HG02623 (cell line): ENCODE data around the gene ZNF407.
A peak's percentile ranks its signal among the peaks of the same experiment; 100 is the strongest.
"Not testable (repeated sequence)": the region's sequence is repeated elsewhere in the genome, so short reads cannot be mapped to it uniquely, and the experiment has no call there.

Experiments used
- ATAC-seq: cut with Tn5 transposase; IDR thresholded peaks from one replicate; pipeline ENCODE4 v1.9.1; 2021; ENCODE audit warnings: moderate library complexity; ENCODE audit not compliant: unreplicated experiment

Gene ZNF407

GRCh38 chr18:74951165-74951760 lies 353.6 kb downstream of the ZNF407 start:
- no peak for ATAC-seq

- ATAC-seq, result no peak
Measured at GRCh38 chr18:74957588-74958224, 360.0 kb downstream of the ZNF407 start.

GRCh38 chr18:74959216-74959615 lies 361.5 kb downstream of the ZNF407 start:
- ATAC-seq, result no peak

- no peak for ATAC-seq
Measured at GRCh38 chr18:74961596-74961995, 363.9 kb downstream of the ZNF407 start.

DNA sequence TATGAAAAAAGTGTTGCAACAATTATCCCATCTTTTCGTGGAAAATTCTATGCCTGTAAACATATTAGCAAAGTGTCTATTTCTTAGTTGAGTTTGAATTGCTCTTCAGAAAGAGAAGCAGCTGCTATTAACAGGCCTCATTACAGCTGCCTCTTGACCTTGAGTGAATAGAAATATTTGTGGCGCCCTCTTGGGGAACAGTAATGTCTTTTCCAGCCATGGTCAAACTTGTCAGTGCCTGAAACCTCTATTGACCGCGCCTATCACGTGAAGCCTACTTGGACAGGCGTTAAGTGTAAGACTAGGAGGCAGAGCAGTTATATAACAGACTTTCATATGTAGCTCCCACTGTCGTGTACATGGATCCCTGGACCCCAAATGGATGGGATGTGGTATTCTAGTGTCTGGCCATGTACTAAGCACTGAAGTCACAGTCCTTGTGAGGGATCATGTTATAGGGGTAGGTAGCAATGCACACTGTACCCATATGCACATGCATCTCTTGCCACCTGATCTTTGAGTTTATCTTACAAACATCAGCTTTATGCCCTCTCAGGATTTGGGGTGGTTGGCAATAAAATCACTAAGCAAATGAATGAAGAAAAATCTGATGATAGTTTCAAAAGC lies 366.3 kb downstream of the ZNF407 start:
- peak; percentile 68 for ATAC-seq

DNA sequence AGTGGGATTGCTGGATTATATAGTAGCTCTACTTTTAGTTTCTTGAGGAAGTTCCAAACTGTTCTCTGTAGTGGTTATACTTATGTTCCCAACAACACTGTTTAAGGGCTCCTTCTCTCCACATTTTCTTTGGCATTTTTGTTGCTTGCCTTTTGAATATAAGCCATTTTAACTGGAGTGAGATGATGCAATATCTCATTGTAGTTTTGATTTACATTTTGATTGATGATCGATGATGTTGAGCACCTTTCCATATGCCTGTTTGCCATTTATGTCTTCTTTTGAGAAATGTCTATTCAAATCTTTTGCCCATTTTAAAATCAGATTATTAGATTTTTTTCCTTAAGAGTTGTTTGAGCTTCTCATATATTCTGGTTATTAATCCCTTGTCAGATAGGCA lies 368.0 kb downstream of the ZNF407 start:
- ATAC-seq, result no peak

- ATAC-seq, result no peak
Measured at GRCh38 chr18:74967438-74967837, 369.8 kb downstream of the ZNF407 start.

GRCh38 chr18:74967979-74968378 lies 370.3 kb downstream of the ZNF407 start:
- ATAC-seq, result no peak

DNA sequence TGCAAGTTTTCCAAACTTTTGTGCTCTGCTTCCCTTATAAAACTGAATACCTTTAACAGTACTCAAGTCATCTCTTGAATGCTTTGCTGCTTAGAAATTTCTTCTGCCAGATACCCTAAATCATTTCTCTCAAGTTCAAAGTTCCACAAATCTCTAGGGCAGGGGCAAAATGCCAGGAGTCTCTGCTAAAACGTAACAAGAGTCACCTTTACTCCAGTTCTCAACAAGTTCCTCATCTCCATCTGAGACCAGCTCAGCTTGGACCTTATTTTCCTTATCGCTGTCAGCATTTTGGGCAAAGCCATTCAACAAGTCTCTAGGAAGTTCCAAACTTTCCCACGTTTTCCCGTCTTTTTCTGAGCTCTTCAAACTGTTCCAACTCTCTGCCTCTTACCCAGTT lies 373.7 kb downstream of the ZNF407 start:
- not testable (repeated sequence) for ATAC-seq

GRCh38 chr18:74971776-74972175 lies 374.1 kb downstream of the ZNF407 start:
- ATAC-seq, result not testable (repeated sequence)

DNA sequence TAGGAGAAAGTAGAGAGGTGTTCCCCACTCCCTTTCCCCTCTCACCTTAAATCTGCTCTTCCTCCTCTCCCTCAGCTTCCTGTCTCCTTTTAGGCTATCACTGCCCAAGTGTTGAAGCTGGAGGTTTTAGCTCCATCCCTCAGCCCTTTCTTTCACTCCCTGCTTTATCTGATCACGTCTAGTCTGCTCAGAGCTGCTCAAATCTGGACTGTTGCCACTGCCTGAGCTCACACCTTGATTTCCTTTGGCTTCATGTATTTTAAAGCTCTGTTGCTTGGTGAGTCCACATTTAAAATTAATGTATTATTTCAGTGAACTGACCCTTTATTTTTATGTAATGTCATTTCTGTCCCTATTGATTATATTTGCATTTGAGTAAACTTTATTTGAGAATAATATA lies 374.7 kb downstream of the ZNF407 start:
- no peak for ATAC-seq

- ATAC-seq, result no peak
Measured at GRCh38 chr18:74975001-74975400, 377.3 kb downstream of the ZNF407 start.

- no peak for ATAC-seq
Measured at GRCh38 chr18:74976331-74976909, 378.8 kb downstream of the ZNF407 start.

GRCh38 chr18:74977041-74977440 lies 379.4 kb downstream of the ZNF407 start:
- no peak for ATAC-seq

GRCh38 chr18:74980669-74981068 lies 383.0 kb downstream of the ZNF407 start:
- ATAC-seq, result no peak

GRCh38 chr18:74981476-74981875 lies 383.8 kb downstream of the ZNF407 start:
- no peak for ATAC-seq

GRCh38 chr18:74982946-74983635 lies 385.4 kb downstream of the ZNF407 start:
- no peak for ATAC-seq

DNA sequence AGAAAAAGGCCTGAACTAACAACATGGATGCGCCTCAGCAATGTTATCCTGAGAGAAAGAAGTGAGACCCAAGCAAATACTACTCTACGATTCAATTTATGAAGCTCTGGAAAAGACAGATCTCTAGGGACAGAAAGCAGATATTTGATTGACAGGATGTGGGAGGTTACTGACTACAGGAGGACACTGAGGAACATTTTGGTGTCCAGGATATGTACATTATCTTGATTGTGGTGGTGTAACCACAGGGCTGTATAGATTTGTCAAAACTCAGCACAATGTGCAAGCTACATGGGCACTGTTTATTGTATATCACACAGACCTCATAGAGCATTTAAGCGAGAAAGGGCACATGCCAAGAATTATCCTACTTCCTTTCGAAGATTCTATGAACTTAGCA lies 391.5 kb downstream of the ZNF407 start:
- ATAC-seq, result no peak

- ATAC-seq, result no peak
Measured at GRCh38 chr18:74990563-74991081, 393.0 kb downstream of the ZNF407 start.

DNA sequence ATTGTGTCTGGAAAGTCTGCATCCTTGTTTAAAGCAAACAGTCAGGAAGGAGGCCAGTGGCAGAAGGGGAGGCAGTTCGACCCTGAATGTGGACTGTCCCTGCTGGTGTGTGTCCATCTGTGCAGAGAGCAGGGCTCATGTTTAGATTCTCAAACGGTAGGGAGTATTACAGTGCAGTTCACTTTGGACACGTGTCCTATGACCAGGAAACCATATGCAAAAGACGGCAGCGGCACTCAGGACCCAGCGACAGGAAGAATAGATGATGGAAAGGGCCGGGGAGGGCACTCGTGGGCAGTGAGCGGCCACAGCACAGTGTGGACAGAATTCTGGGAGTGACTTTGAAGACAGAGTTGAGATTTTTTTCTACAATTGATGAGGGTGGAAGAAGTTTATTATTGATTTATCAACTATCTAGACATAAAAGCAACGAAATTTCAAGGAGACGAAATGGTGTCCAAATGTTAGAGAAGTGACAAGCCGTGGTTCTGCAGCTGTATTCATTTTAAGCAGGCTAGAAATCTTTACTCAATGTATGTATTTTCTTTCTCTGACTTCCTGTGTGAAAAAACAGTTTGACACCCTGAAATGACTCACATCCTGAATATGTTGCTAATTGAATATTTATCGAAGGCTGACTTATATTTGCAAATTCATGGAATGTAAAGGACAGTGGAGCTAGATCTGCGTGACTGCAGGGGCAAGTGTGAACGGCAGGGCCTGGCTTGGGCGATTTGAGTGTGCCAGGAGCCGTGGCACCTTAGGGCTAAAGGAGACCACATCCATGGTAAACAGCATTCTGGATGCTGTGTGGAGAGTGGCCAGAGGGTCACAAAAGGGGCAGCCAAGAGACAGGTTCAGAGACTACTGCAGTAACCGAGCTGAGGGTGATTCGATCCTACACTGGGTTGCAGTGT lies 397.1 kb downstream of the ZNF407 start:
- ATAC-seq, result peak; percentile 70
